Stimulated activated CD4-positive, alpha-beta T cell treated with anti-CD3 and anti-CD28 coated beads, Interleukin-2, amount 100 ng/mL, for 4 hours (primary cell): ENCODE data around the gene PPIB.

Experiments
- DNase-seq: peaks from one replicate; pipeline ENCODE4 v3.0.0-alpha.2; 2020; ENCODE audit warnings: low read depth

Gene PPIB

GRCh38 chr15:64158363-64159134 is 4.3 kb downstream of the PPIB start:
- no peak for DNase-seq

GRCh38 chr15:64157599-64158125 is 5.2 kb downstream of the PPIB start:
- no peak for DNase-seq

- no peak for DNase-seq
These were observed 6.0 kb downstream of the PPIB start for GRCh38 chr15:64156652-64157331.

- DNase-seq = no peak
These were observed 6.8 kb downstream of the PPIB start for GRCh38 chr15:64155802-64156651.

GRCh38 chr15:64153480-64154367 is 9.1 kb downstream of the PPIB start:
- DNase-seq = peak; percentile 86

- DNase-seq = no peak
These were observed 10.1 kb downstream of the PPIB start for GRCh38 chr15:64152507-64153387.

- no peak for DNase-seq
These were observed 10.9 kb downstream of the PPIB start, which contains the start of gene SNX22 for GRCh38 chr15:64151727-64152506. Gene SNX22 (plus strand): TSS chr15:64151731. CDS start chr15:64151776, 45 bp downstream.

GRCh38 chr15:64149893-64150578 is 12.8 kb downstream of the PPIB start:
- DNase-seq = no peak

GRCh38 chr15:64149424-64149823 is 13.4 kb downstream of the PPIB start:
- DNase-seq = no peak

GRCh38 chr15:64148581-64148980 is 14.2 kb downstream of the PPIB start:
- DNase-seq = no peak

- DNase-seq = no peak
These were observed 14.7 kb downstream of the PPIB start for GRCh38 chr15:64148168-64148567.

- no peak for DNase-seq
These were observed 15.7 kb downstream of the PPIB start for GRCh38 chr15:64146885-64147681.

- no peak for DNase-seq
These were observed 16.3 kb downstream of the PPIB start for GRCh38 chr15:64146520-64146884.

GRCh38 chr15:64146041-64146440 is 16.8 kb downstream of the PPIB start:
- no peak for DNase-seq

GRCh38 chr15:64144565-64145281 is 18.1 kb downstream of the PPIB start:
- DNase-seq = no peak

GRCh38 chr15:64144192-64144564 is 18.6 kb downstream of the PPIB start:
- no peak for DNase-seq

GRCh38 chr15:64143276-64143675 is 19.5 kb downstream of the PPIB start:
- no peak for DNase-seq
